PC-9 (cell line): ENCODE data around the gene UTP4.

Experiments used
- EZH2 ChIP-seq: fragments of 200-600 bp; sonication (generic); IDR thresholded peaks from 2 replicates; pipeline ENCODE4 v1.8.0; 2017; ENCODE audit warnings: antibody characterized with exemption, low read depth
- TF ChIP-seq, protein P1 (sequence below): fragments of 200-600 bp; sonication (generic); conservative IDR thresholded peaks from 2 replicates; pipeline ENCODE4 v1.6.1; 2017; ENCODE audit warnings: mixed run types, antibody characterized with exemption, mild to moderate bottlenecking, moderate library complexity

GRCh38 chr16:69130461-69130860 lies 2.0 kb upstream of the UTP4 start:
- TF ChIP-seq, protein P1, sequence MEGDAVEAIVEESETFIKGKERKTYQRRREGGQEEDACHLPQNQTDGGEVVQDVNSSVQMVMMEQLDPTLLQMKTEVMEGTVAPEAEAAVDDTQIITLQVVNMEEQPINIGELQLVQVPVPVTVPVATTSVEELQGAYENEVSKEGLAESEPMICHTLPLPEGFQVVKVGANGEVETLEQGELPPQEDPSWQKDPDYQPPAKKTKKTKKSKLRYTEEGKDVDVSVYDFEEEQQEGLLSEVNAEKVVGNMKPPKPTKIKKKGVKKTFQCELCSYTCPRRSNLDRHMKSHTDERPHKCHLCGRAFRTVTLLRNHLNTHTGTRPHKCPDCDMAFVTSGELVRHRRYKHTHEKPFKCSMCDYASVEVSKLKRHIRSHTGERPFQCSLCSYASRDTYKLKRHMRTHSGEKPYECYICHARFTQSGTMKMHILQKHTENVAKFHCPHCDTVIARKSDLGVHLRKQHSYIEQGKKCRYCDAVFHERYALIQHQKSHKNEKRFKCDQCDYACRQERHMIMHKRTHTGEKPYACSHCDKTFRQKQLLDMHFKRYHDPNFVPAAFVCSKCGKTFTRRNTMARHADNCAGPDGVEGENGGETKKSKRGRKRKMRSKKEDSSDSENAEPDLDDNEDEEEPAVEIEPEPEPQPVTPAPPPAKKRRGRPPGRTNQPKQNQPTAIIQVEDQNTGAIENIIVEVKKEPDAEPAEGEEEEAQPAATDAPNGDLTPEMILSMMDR: no peak
- no peak for TF ChIP-seq EZH2
